ENCODE measurements around the gene HOXA3. TPM values are rescaled to one million over a fixed set of nuclear protein-coding genes. Genes with fewer than 3 reads are reported as not detected.

Gene HOXA3
- total and polyA plus RNA-seq, 7 donors, result 3.9 to 20.8 (median 10.3) TPM

GRCh38 chr7:27183682-27184336 lies 31.4 kb upstream of the HOXA3 start:
- H3K9me3 ChIP-seq, result no peaks in the 10 kb centered on the region
- peak; percentile 76 for DNase-seq
- TF ChIP-seq POLR2AphosphoS5 (IDR thresholded peaks at IDR 0.05), result no peak
- no peak for TF ChIP-seq EP300 (IDR thresholded peaks at IDR 0.05)
- TF ChIP-seq POLR2A (IDR thresholded peaks at IDR 0.05), result no peak
- TF ChIP-seq CTCF (IDR thresholded peaks at IDR 0.05), result no peak
- H3K36me3 ChIP-seq, result no peaks in the 10 kb centered on the region
- H3K27me3 ChIP-seq, result peaks cover 0 to 13% (median 0%) of the 10 kb centered on the region in 3 donors
- peak overlapping the region in 3 of 4 donors; percentile 97 to 98 (median 98) for H3K27ac ChIP-seq
- H3K4me1 ChIP-seq, result peaks cover 3 to 72% (median 45%) of the 10 kb centered on the region in 4 donors
- intact Hi-C loops (cut with DNase I), result no loop called here
- peak overlapping the region; percentile 71 to 76 (median 72) for H3K4me3 ChIP-seq
- WGBS, 2 donors, result 1 to 2% methylated on average over 30 of the region's 30 CpGs

GRCh38 chr7:27182861-27183681 lies 30.7 kb upstream of the HOXA3 start:
- Histone ChIP-seq H3K36me3 (no peaks in the 10 kb centered on the region), H3K4me3 (peak overlapping the region; percentile 71 to 76 (median 72)), H3K27ac (peak overlapping the region in 3 of 4 donors; percentile 97 to 98 (median 98)), H3K9me3 (no peaks in the 10 kb centered on the region), H3K27me3 (peaks cover 0 to 11% (median 0%) of the 10 kb centered on the region in 3 donors), H3K4me1 (peaks cover 3 to 64% (median 38%) of the 10 kb centered on the region in 4 donors)
- peak; percentile 75 for DNase-seq
- 3 to 13% methylated on average over 39 of the region's 39 CpGs for WGBS, 2 donors
- intact Hi-C loops (cut with DNase I), result no loop called here
- TF ChIP-seq POLR2AphosphoS5 (IDR thresholded peaks at IDR 0.05) (peak in 2 of 4 donors; percentile 32 to 44), POLR2A (IDR thresholded peaks at IDR 0.05) (peak in 1 of 2 donors; percentile 14), EP300 (IDR thresholded peaks at IDR 0.05) (no peak)

- peak overlapping the region; percentile 71 to 76 (median 72) for H3K4me3 ChIP-seq
- peak; percentile 74 for DNase-seq
- no peaks in the 10 kb centered on the region for H3K9me3 ChIP-seq
- intact Hi-C loops (cut with DNase I), result no loop called here
- peak overlapping the region in 3 of 4 donors; percentile 97 to 98 (median 98) for H3K27ac ChIP-seq
- peaks cover 0 to 11% (median 0%) of the 10 kb centered on the region in 3 donors for H3K27me3 ChIP-seq
- TF ChIP-seq EP300 (IDR thresholded peaks at IDR 0.05) (no peak), POLR2A (IDR thresholded peaks at IDR 0.05) (no peak), CTCF (IDR thresholded peaks at IDR 0.05) (no peak), POLR2AphosphoS5 (IDR thresholded peaks at IDR 0.05) (no peak)
- H3K4me1 ChIP-seq, result peaks cover 3 to 57% (median 35%) of the 10 kb centered on the region in 4 donors
- no peaks in the 10 kb centered on the region for H3K36me3 ChIP-seq
- 22 to 48% methylated on average over 4 of the region's 4 CpGs for WGBS, 2 donors
Observed at GRCh38 chr7:27182285-27182841, 30.0 kb upstream of the HOXA3 start.

- intact Hi-C loops (cut with DNase I), result no loop called here
- Histone ChIP-seq H3K36me3 (no peaks in the 10 kb centered on the region), H3K4me1 (peaks cover 3 to 52% (median 35%) of the 10 kb centered on the region in 4 donors), H3K27me3 (peaks cover 0 to 11% (median 0%) of the 10 kb centered on the region in 3 donors), H3K27ac (peak overlapping the region in 3 of 4 donors; percentile 97 to 98 (median 98)), H3K9me3 (no peaks in the 10 kb centered on the region), H3K4me3 (peak overlapping the region in 3 of 4 donors; percentile 8 to 76 (median 72))
- TF ChIP-seq POLR2AphosphoS5 (IDR thresholded peaks at IDR 0.05), result peak in 2 of 4 donors; percentile 5 to 20
- no peak for TF ChIP-seq EP300 (IDR thresholded peaks at IDR 0.05)
- 29 to 71% methylated on average over 4 of the region's 4 CpGs for WGBS, 2 donors
- DNase-seq, result peak; percentile 72
Observed at GRCh38 chr7:27181795-27182275, 29.5 kb upstream of the HOXA3 start.
